HepG2 (cell line): ENCODE data around the gene GATA5. TPM values are rescaled to one million over a fixed set of nuclear protein-coding genes. Genes with fewer than 3 reads are reported as not detected.

Experiments used
- DNMT1 ChIP-seq: sonication (generic); formaldehyde crosslinking; IDR thresholded peaks from 2 replicates; pipeline ENCODE4 v1.5.1; 2020; ENCODE audit warnings: mild to moderate bottlenecking, missing genetic modification reagents
- HDAC1 ChIP-seq: sonication (generic); formaldehyde crosslinking; IDR thresholded peaks from 2 replicates; pipeline ENCODE4 v1.5.1; 2020; ENCODE audit warnings: mild to moderate bottlenecking, missing genetic modification reagents
- HIVEP1 ChIP-seq: sonication (generic); formaldehyde crosslinking; IDR thresholded peaks from 2 replicates; pipeline ENCODE4 v1.4.0; 2020; ENCODE audit warnings: mild to moderate bottlenecking, missing genetic modification reagents
- HNF4A ChIP-seq: sonication (generic); formaldehyde crosslinking; IDR thresholded peaks from 2 replicates; pipeline ENCODE4 v1.4.0; 2020; ENCODE audit warnings: missing genetic modification reagents
- KAT7 ChIP-seq: IDR thresholded peaks from 2 replicates; pipeline ENCODE4 v1.6.1; 2018; ENCODE audit warnings: borderline replicate concordance, missing compliant biosample characterization
- RFX1 ChIP-seq: fragments of 450-650 bp; IDR thresholded peaks from 2 replicates; pipeline ENCODE4 v1.6.1; 2017
- SNRNP70 ChIP-seq: fragments of 200-400 bp; formaldehyde crosslinking; IDR thresholded peaks from 2 replicates; pipeline ENCODE4 v1.6.1; 2017; ENCODE audit warnings: mild to moderate bottlenecking, low read depth, low read length, moderate library complexity
- SOX6 ChIP-seq, 2 experiments: fragments of 450-650 bp in 1 of 2; sonication (generic) in 1 of 2; formaldehyde crosslinking in 1 of 2; IDR thresholded peaks; 2 replicates each; pipeline versions ENCODE4 v1.4.0 to v1.6.1; 2017 to 2020; ENCODE audit warnings: antibody characterized with exemption in 1 of 2, mild to moderate bottlenecking in 1 of 2, missing genetic modification reagents in 1 of 2
- SRY ChIP-seq: sonication (generic); formaldehyde crosslinking; IDR thresholded peaks from 2 replicates; pipeline ENCODE4 v1.8.0; 2022; ENCODE audit warnings: mild to moderate bottlenecking, missing genetic modification reagents
- TAF1 ChIP-seq: sonication (generic); formaldehyde crosslinking; IDR thresholded peaks from 2 replicates; pipeline ENCODE4 v1.4.0; 2020; ENCODE audit warnings: missing genetic modification reagents
- TOE1 ChIP-seq: sonication (generic); formaldehyde crosslinking; IDR thresholded peaks from 2 replicates; pipeline ENCODE4 v1.4.0; 2020; ENCODE audit warnings: mild to moderate bottlenecking, missing genetic modification reagents
- TSC22D2 ChIP-seq: sonication (generic); formaldehyde crosslinking; IDR thresholded peaks from 2 replicates; pipeline ENCODE4 v1.5.1; 2020; ENCODE audit warnings: missing genetic modification reagents, mild to moderate bottlenecking, borderline replicate concordance
- ZFAT ChIP-seq: sonication (generic); formaldehyde crosslinking; conservative IDR thresholded peaks from 2 replicates; pipeline ENCODE4 v1.8.1; 2023; ENCODE audit warnings: missing genetic modification reagents, inconsistent platforms
- ZNF263 ChIP-seq: sonication (generic); formaldehyde crosslinking; IDR thresholded peaks from 2 replicates; pipeline ENCODE4 v1.4.0; 2020; ENCODE audit warnings: missing genetic modification reagents
- ZNF33B ChIP-seq: sonication (generic); formaldehyde crosslinking; IDR thresholded peaks from 2 replicates; pipeline ENCODE4 v1.5.1; 2020; ENCODE audit warnings: mild to moderate bottlenecking, missing genetic modification reagents
- ZNF501 ChIP-seq: sonication (generic); formaldehyde crosslinking; IDR thresholded peaks from 2 replicates; pipeline ENCODE4 v1.5.1; 2020; ENCODE audit warnings: mild to moderate bottlenecking, moderate library complexity, missing genetic modification reagents
- ZNF547 ChIP-seq: sonication (generic); formaldehyde crosslinking; IDR thresholded peaks from 2 replicates; pipeline ENCODE4 v1.5.1; 2020; ENCODE audit warnings: mild to moderate bottlenecking, missing genetic modification reagents
- ZNF614 ChIP-seq: IDR thresholded peaks from 2 replicates; pipeline ENCODE4 v1.6.1; 2018; ENCODE audit warnings: missing biosample characterization, missing genetic modification reagents, inconsistent platforms, borderline replicate concordance
- ZNF720 ChIP-seq: sonication (generic); formaldehyde crosslinking; IDR thresholded peaks from 2 replicates; pipeline ENCODE4 v1.4.0; 2020; ENCODE audit warnings: missing genetic modification reagents
- ZNF775 ChIP-seq: sonication (generic); formaldehyde crosslinking; IDR thresholded peaks from 2 replicates; pipeline ENCODE4 v1.4.0; 2020; ENCODE audit warnings: missing genetic modification reagents, mild to moderate bottlenecking, moderate library complexity, borderline replicate concordance
- ZNF850 ChIP-seq: sonication (generic); formaldehyde crosslinking; conservative IDR thresholded peaks from 2 replicates; pipeline ENCODE4 v1.9.0; 2021; ENCODE audit warnings: mild to moderate bottlenecking, missing genetic modification reagents
- polyA plus RNA-seq, 8 experiments: library from polyadenylated mRNA; depleted of rRNA in 3 of 8; stranded (reverse) in 7 of 8; unstranded in 1 of 8; fragments of >200 nt; fragmentation: Illumina TruSeq in 4 of 8; extraction: Trizol in 4 of 8; gene quantifications; 2 replicates each; pipeline versions ENCODE4 v1.2.1 to v1.2.3, GENCODE V29; 2011 to 2016; ENCODE audit warnings: low read depth in 4 of 8, missing spikeins in 1 of 8, mixed read lengths in 1 of 8; ENCODE audit not compliant: insufficient read depth in 1 of 8
- total RNA-seq, 5 experiments: library from RNA; depleted of rRNA; stranded (reverse); fragments of >200 nt; fragmentation: Illumina TruSeq; extraction: Trizol; gene quantifications; 2 replicates each; pipeline ENCODE4 v1.2.3, GENCODE V29; 2016; ENCODE audit warnings: low read depth in 1 of 5
- TF ChIP-seq, protein P1 (sequence below): IDR thresholded peaks from 2 replicates; pipeline ENCODE4 v1.6.1; 2016; ENCODE audit warnings: missing biosample characterization, missing genetic modification reagents, low read depth
- TF ChIP-seq, protein P2 (sequence below): sonication (generic); formaldehyde crosslinking; IDR thresholded peaks from 2 replicates; pipeline ENCODE4 v1.4.0; 2020; ENCODE audit warnings: missing genetic modification reagents
- TF ChIP-seq, protein P3 (sequence below): IDR thresholded peaks from 2 replicates; pipeline ENCODE4 v1.6.1; 2016
- TF ChIP-seq, protein P4 (sequence below): sonication (generic); formaldehyde crosslinking; IDR thresholded peaks from 2 replicates; pipeline ENCODE4 v1.8.1; 2023; ENCODE audit warnings: missing genetic modification reagents, inconsistent platforms, borderline replicate concordance

The GATA5 gene
- total and polyA plus RNA-seq, 2 of the 13 experiments (the other 11 are each of a cell fraction or from before 2014, with no cell fraction given): 0.12 to 0.20 TPM

DNA sequence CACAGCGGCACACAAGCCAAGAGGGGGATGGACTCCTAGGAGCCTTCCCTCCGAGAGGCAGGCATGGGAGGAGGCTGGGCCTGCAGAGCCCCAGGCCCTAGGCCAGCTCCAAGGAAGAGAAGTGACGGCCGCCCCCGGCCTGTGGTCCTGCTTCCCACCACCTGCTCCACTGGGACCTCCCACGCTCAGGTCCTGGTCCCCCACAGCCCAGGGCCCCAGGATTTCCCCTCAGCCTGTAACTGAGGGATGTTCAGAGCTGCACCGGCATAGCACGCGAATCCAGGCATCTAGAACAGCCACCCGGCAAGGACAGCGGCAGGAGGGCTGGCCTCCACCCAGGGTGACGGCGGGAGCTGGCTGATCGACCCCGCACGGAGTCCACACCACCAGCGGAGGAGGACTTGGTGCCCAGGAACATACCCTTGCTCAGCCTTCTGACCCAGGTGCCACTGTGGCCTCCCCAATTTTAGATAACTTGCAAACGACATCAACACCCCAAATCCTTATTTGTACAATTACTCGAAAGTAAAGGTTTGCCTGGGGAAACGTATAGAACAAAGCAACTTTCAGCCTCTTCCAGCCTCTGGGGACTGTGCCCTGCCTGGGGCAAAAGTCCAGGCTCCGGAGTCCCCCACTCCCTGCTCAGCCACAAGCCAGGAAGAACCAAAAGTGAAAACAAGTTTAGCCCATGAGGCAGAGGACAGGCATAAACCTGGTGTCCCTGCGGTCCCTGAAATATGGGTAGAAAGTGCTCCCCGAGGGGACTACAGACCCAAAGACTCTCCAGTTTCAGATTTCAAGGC, 3.5 kb downstream of the GATA5 start (continued):
- TF ChIP-seq, protein P1, sequence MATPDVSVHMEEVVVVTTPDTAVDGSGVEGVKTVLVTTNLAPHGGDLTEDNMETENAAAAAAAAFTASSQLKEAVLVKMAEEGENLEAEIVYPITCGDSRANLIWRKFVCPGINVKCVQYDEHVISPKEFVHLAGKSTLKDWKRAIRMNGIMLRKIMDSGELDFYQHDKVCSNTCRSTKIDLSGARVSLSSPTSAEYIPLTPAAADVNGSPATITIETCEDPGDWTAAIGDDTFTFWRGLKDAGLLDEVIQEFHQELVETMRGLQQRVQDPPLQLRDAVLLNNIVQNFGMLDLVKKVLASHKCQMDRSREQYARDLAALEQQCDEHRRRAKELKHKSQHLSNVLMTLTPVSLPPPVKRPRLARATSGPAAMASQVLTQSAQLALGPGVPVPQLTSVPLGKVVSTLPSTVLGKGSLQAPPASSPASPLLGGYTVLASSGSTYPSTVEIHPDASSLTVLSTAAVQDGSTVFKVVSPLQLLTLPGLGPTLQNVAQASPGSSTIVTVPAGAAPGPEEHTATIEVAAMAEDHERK (CRISPR knock-in tag): no peak
- TF ChIP-seq HNF4A (peak; percentile 83), SNRNP70 (no peak), RFX1 (no peak), ZNF850 (CRISPR knock-in tag) (0 out of 2 replicates have a peak, but pooled peaks have one; percentile 60), ZNF775 (CRISPR knock-in tag) (no peak), KAT7 (CRISPR knock-in tag) (no peak), HDAC1 (peak; percentile 61; the same call in 1 of the 2 replicates), TAF1 (peak; percentile 34; the same call in 1 of the 2 replicates), ZNF547 (peak; percentile 82; the same call in 1 of the 2 replicates), ZFAT (CRISPR knock-in tag) (no peak), SRY (CRISPR knock-in tag) (no peak), ZNF263 (CRISPR knock-in tag) (peak; percentile 68), SOX6 (IDR thresholded peaks at IDR 0.05) (no peak), SOX6 (CRISPR knock-in tag; IDR thresholded peaks at IDR 0.05) (no peak), DNMT1 (CRISPR knock-in tag) (0 out of 2 replicates have a peak, but pooled peaks have one; percentile 79), ZNF720 (no peak), HIVEP1 (CRISPR knock-in tag) (peak; percentile 40; the same call in 1 of the 2 replicates), ZNF614 (CRISPR knock-in tag) (peak; percentile 37; the same call in 1 of the 2 replicates), ZNF501 (CRISPR knock-in tag) (peak; percentile 35; the same call in 1 of the 2 replicates), TSC22D2 (CRISPR knock-in tag) (no peak; the same call in 1 of the 2 replicates), TOE1 (no peak), ZNF33B (CRISPR knock-in tag) (peak; percentile 39; the same call in 1 of the 2 replicates)
- TF ChIP-seq, protein P2, sequence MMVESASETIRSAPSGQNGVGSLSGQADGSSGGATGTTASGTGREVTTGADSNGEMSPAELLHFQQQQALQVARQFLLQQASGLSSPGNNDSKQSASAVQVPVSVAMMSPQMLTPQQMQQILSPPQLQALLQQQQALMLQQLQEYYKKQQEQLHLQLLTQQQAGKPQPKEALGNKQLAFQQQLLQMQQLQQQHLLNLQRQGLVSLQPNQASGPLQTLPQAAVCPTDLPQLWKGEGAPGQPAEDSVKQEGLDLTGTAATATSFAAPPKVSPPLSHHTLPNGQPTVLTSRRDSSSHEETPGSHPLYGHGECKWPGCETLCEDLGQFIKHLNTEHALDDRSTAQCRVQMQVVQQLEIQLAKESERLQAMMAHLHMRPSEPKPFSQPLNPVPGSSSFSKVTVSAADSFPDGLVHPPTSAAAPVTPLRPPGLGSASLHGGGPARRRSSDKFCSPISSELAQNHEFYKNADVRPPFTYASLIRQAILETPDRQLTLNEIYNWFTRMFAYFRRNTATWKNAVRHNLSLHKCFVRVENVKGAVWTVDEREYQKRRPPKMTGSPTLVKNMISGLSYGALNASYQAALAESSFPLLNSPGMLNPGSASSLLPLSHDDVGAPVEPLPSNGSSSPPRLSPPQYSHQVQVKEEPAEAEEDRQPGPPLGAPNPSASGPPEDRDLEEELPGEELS (CRISPR knock-in tag): 0 out of 2 replicates have a peak, but pooled peaks have one; percentile 15
- TF ChIP-seq, protein P3, sequence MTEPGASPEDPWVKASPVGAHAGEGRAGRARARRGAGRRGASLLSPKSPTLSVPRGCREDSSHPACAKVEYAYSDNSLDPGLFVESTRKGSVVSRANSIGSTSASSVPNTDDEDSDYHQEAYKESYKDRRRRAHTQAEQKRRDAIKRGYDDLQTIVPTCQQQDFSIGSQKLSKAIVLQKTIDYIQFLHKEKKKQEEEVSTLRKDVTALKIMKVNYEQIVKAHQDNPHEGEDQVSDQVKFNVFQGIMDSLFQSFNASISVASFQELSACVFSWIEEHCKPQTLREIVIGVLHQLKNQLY (CRISPR knock-in tag): no peak
- TF ChIP-seq, protein P4, sequence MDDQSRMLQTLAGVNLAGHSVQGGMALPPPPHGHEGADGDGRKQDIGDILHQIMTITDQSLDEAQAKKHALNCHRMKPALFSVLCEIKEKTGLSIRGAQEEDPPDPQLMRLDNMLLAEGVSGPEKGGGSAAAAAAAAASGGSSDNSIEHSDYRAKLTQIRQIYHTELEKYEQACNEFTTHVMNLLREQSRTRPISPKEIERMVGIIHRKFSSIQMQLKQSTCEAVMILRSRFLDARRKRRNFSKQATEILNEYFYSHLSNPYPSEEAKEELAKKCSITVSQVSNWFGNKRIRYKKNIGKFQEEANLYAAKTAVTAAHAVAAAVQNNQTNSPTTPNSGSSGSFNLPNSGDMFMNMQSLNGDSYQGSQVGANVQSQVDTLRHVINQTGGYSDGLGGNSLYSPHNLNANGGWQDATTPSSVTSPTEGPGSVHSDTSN (CRISPR knock-in tag): no peak
